Left ventricle myocardium inferior (tissue), 1 donor: ENCODE results near the gene GTF2H1. TPM values are rescaled to one million over a fixed set of nuclear protein-coding genes. Genes with fewer than 3 reads are reported as not detected.

ENCODE experiments used
- DNase-seq: peaks from one replicate; pipeline ENCODE4 v3.0.0-alpha.2; 2020
- H3K27ac ChIP-seq: fragments of 200-600 bp; replicated peaks from 2 replicates; pipeline ENCODE4 v1.8.0; 2021
- H3K27me3 ChIP-seq: fragments of 200-600 bp; 2 replicates; pipeline ENCODE4 v1.8.0; 2021; ENCODE audit warnings: low read depth
- H3K36me3 ChIP-seq: fragments of 200-600 bp; 2 replicates; pipeline ENCODE4 v1.8.0; 2021
- H3K4me1 ChIP-seq: fragments of 200-600 bp; 2 replicates; pipeline ENCODE4 v1.8.0; 2021
- H3K4me3 ChIP-seq: fragments of 200-600 bp; 2 replicates; pipeline ENCODE4 v1.8.0; 2021; ENCODE audit warnings: mild to moderate bottlenecking, moderate library complexity
- H3K9me3 ChIP-seq: fragments of 200-600 bp; replicated peaks from 2 replicates; pipeline ENCODE4 v1.8.0; 2021
- intact Hi-C: fragments of 100-400 bp; cut with micrococcal nuclease; formaldehyde crosslinking; loops from one replicate; pipeline ENCODE4 v1.11.0; 2022
- total RNA-seq: library from RNA; stranded (reverse); fragmentation: NEBNext Ultra II Directional; extraction: Animal tissue kit (Norgen Biotek cat#: 25700); gene quantifications from one replicate; pipeline ENCODE4 v1.2.1, GENCODE V29; 2021
- TF ChIP-seq, protein P1 (sequence below): fragments of 200-600 bp; IDR thresholded peaks from 2 replicates; pipeline ENCODE4 v1.8.0; 2021; ENCODE audit warnings: antibody characterized with exemption, mild to moderate bottlenecking, borderline replicate concordance
- donor health status: DM: no; HTN: yes; CAD: no; lungs with severe emphysema.

Gene GTF2H1
- total RNA-seq, 1 donor from 2014 or later = 24.3 TPM

DNA sequence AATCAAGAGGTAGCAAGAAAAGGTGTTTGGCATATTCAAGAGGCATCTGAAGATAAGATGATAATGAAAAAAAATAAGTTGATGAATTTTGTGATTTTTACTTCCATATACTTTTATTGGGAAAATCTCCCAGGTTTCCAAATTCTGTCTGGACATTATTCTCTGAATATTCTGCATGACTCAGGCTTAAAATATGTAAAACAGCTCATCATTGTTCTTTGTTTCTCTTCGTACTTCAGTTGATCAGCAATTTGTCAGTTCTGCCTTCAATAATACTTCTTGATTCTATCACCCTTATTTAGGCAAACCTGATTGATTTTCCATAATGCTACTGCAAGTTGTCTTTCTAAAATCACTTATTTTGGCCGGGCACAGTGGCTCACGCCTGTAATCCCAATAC lies 30.2 kb downstream of the GTF2H1 start:
- Histone ChIP-seq H3K36me3 (peaks cover 73% of the 10 kb centered on the region), H3K27me3 (no peaks in the 10 kb centered on the region), H3K4me1 (no peaks in the 10 kb centered on the region), H3K4me3 (no peak overlapping the region), H3K9me3 (no peaks in the 10 kb centered on the region), H3K27ac (no peak overlapping the region)
- TF ChIP-seq, protein P1, sequence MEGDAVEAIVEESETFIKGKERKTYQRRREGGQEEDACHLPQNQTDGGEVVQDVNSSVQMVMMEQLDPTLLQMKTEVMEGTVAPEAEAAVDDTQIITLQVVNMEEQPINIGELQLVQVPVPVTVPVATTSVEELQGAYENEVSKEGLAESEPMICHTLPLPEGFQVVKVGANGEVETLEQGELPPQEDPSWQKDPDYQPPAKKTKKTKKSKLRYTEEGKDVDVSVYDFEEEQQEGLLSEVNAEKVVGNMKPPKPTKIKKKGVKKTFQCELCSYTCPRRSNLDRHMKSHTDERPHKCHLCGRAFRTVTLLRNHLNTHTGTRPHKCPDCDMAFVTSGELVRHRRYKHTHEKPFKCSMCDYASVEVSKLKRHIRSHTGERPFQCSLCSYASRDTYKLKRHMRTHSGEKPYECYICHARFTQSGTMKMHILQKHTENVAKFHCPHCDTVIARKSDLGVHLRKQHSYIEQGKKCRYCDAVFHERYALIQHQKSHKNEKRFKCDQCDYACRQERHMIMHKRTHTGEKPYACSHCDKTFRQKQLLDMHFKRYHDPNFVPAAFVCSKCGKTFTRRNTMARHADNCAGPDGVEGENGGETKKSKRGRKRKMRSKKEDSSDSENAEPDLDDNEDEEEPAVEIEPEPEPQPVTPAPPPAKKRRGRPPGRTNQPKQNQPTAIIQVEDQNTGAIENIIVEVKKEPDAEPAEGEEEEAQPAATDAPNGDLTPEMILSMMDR = no peak
- DNase-seq = no peak
- intact Hi-C loops = no loop called here

DNA sequence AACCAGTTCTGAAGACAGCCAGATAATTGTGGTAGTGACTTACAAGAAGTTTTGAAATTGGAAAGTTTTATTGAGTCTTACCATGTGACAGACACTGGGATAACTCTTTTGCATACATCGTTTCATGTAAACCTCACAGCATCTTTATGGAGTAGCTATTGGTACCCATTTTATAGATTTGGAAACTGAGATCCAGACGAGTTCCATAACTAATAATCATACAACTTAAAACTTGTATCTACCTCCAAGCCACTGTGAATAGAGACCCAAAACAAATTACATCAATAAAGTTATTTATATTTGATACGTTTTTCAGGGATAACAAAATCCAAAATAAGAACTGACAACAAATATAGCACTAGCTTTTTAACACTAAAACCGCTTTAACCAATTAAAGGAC lies 36.3 kb downstream of the GTF2H1 start:
- DNase-seq = no peak
- Histone ChIP-seq H3K36me3 (peaks cover 89% of the 10 kb centered on the region), H3K4me3 (no peak overlapping the region), H3K9me3 (no peaks in the 10 kb centered on the region), H3K27me3 (no peaks in the 10 kb centered on the region), H3K4me1 (no peaks in the 10 kb centered on the region), H3K27ac (no peak overlapping the region)
- intact Hi-C loops = no loop called here
- TF ChIP-seq, protein P1 = no peak

DNA sequence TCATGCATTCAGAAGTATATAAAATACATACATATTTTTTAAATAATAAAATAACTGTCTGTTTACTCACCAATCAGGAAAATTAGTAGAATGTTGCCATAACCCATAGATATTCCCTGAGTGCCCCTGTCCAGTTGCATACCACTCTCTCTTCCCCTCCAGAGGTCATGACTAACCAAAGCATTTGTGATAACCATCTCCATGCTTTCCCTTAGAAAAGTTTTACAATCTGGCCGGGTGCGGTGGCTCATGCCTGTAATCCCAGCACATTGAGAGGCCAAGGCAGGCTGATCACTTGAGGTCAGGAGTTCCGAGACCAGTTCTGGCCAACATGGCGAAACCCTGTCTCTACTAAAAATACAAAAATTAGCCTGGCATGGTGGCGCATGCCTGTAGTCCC lies 38.8 kb downstream of the GTF2H1 start:
- H3K27ac ChIP-seq = no peak overlapping the region
- H3K27me3 ChIP-seq = no peaks in the 10 kb centered on the region
- H3K4me3 ChIP-seq = no peak overlapping the region
- no peak for DNase-seq
- no peaks in the 10 kb centered on the region for H3K9me3 ChIP-seq
- intact Hi-C loops = no loop called here
- no peaks in the 10 kb centered on the region for H3K4me1 ChIP-seq
- TF ChIP-seq, protein P1 = no peak
- peaks cover 97% of the 10 kb centered on the region for H3K36me3 ChIP-seq

DNA sequence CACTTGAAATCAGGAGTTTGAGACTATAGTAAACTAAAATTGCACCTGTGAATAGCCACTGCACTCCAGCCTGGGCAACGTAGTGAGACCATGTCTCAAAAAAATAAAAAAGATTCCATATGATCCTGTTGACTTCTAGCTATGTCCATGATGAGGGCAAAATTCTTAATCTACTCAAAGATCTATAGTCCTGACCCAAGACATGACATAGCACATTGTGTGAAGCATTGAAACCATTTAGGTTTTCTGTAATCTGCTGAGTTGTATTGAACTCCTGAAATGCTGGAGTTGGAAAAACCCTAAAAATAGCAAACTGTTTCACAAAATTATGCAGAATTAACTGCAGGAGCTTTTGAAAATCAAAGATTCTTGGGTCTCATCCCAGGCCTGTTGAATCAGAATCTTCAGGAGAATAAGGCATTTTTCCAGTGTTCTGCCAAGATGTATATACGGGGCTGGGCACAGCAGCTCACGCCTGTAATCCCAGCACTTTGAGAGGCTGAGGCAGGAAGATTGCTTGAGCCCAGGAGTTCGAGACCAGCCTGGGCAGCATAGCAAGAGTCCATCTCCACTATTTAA lies 42.2 kb downstream of the GTF2H1 start:
- intact Hi-C loops = no loop called here
- H3K27ac ChIP-seq = no peak overlapping the region

DNA sequence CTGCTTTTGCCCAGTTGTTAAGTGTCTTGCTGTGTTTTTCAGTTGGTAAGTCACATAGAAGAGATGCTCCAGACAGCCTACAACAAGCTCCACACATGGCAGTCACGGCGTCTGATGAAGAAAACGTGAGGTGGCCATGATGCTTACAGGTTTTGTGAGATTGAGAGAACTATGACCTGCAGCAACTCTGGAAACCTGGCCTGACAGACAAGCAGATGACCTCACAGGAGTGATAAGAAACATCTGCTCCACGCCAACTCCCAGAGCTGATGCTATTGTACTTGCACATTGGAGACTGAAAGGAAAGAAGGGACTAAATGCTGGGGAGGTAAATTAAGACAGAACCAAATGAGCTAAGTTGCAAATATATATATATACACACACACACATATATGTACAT lies 43.4 kb downstream of the GTF2H1 start:
- H3K4me1 ChIP-seq = no peaks in the 10 kb centered on the region
- intact Hi-C loops = no loop called here
- no peaks in the 10 kb centered on the region for H3K27me3 ChIP-seq
- H3K4me3 ChIP-seq = no peak overlapping the region
- no peaks in the 10 kb centered on the region for H3K9me3 ChIP-seq
- peaks cover 72% of the 10 kb centered on the region for H3K36me3 ChIP-seq
- no peak for DNase-seq
- no peak overlapping the region for H3K27ac ChIP-seq
- TF ChIP-seq, protein P1 = no peak

More for the DNA sequence above, 42.2 kb downstream of the GTF2H1 start:
- no peaks in the 10 kb centered on the region for H3K9me3 ChIP-seq
- H3K27me3 ChIP-seq = no peaks in the 10 kb centered on the region
- TF ChIP-seq, protein P1 = no peak
- no peaks in the 10 kb centered on the region for H3K4me1 ChIP-seq
- H3K36me3 ChIP-seq = peaks cover 84% of the 10 kb centered on the region
- no peak overlapping the region for H3K4me3 ChIP-seq
- no peak for DNase-seq
